ENCODE results near the gene NOC2L. TPM values are rescaled to one million over a fixed set of nuclear protein-coding genes. Genes with fewer than 3 reads are reported as not detected.
A peak's percentile ranks its signal among the peaks of the same experiment; 100 is the strongest.

NOC2L gene
- total RNA-seq, 1 donor from 2014 or later: 33.2 TPM

GRCh38 chr1:1004420-1004779 is 45.3 kb upstream of the NOC2L start:
- TF ChIP-seq CTCF (IDR thresholded peaks at IDR 0.05): no peak
- no peaks in the 10 kb centered on the region for H3K9me3 ChIP-seq
- H3K27me3 ChIP-seq: no peaks in the 10 kb centered on the region
- no peak for DNase-seq (ENCODE audit: low spot score in 2 of 2)
- intact Hi-C loops (cut with DNase I): loop anchor here (5.0 kb wide), 2 partner anchors 113 to 228 kb away; partner anchors contain the start of genes B3GALT6, C1orf159 and SDF4
- no peaks in the 10 kb centered on the region for H3K36me3 ChIP-seq
- H3K4me1 ChIP-seq: peaks cover 2 to 24% of the 10 kb centered on the region in 2 donors
- no peak overlapping the region for H3K27ac ChIP-seq
- H3K4me3 ChIP-seq: no peak overlapping the region

- Histone ChIP-seq H3K4me3 (no peak overlapping the region), H3K4me1 (peaks cover 6 to 24% of the 10 kb centered on the region in 2 donors)
- DNase-seq (ENCODE audit: low spot score in 2 of 2): no peak
Measured at GRCh38 chr1:1003618-1004419, 44.8 kb upstream of the NOC2L start.

GRCh38 chr1:1001057-1001783 is 42.2 kb upstream of the NOC2L start:
- no peak for TF ChIP-seq CTCF (IDR thresholded peaks at IDR 0.05)
- H3K4me3 ChIP-seq: peak overlapping the region; percentile 58 to 68
- no peaks in the 10 kb centered on the region for H3K36me3 ChIP-seq
- H3K27ac ChIP-seq: peak overlapping the region; percentile 98
- no peaks in the 10 kb centered on the region for H3K27me3 ChIP-seq
- no peak for DNase-seq (ENCODE audit: low spot score in 2 of 2)
- peaks cover 17 to 28% of the 10 kb centered on the region in 2 donors for H3K4me1 ChIP-seq
- intact Hi-C loops (cut with DNase I): loop anchor here (5.0 kb wide), 2 partner anchors 116 to 231 kb away; partner anchors contain the start of genes B3GALT6, C1orf159 and SDF4
- no peaks in the 10 kb centered on the region for H3K9me3 ChIP-seq

More at GRCh38 chr1:1003618-1004419, 44.8 kb upstream of the NOC2L start:
- no peak for TF ChIP-seq CTCF (IDR thresholded peaks at IDR 0.05)
- H3K27ac ChIP-seq: no peak overlapping the region
- H3K36me3 ChIP-seq: no peaks in the 10 kb centered on the region
- intact Hi-C loops (cut with DNase I): loop anchor here (1.0 to 5.0 kb wide), 3 partner anchors 20 to 228 kb away; partner anchors contain the start of genes B3GALT6, C1orf159 and SDF4
- H3K27me3 ChIP-seq: no peaks in the 10 kb centered on the region
- H3K9me3 ChIP-seq: no peaks in the 10 kb centered on the region

GRCh38 chr1:1000357-1001056 is 41.5 kb upstream of the NOC2L start:
- peak overlapping the region; percentile 98 for H3K27ac ChIP-seq
- peaks cover 17 to 26% of the 10 kb centered on the region in 2 donors for H3K4me1 ChIP-seq
- intact Hi-C loops (cut with DNase I): loop anchor here (1.0 to 5.0 kb wide), 4 partner anchors 19 to 232 kb away; partner anchors contain the start of genes B3GALT6, C1orf159, NOC2L and SDF4
- peak; percentile 34 to 89 for DNase-seq (ENCODE audit: low spot score in 2 of 2)
- H3K27me3 ChIP-seq: no peaks in the 10 kb centered on the region
- H3K9me3 ChIP-seq: no peaks in the 10 kb centered on the region
- H3K4me3 ChIP-seq: peak overlapping the region; percentile 58 to 68
- TF ChIP-seq CTCF (IDR thresholded peaks at IDR 0.05): no peak
- H3K36me3 ChIP-seq: no peaks in the 10 kb centered on the region

GRCh38 chr1:999725-1000356 is 40.8 kb upstream of the NOC2L start, which contains the start of gene HES4:
TSS of gene HES4 (minus strand) at chr1:1000097. CDS start at chr1:999973, 124 bp downstream.
- intact Hi-C loops (cut with DNase I): loop anchor here (1.0 to 5.0 kb wide), 4 partner anchors 19 to 232 kb away; partner anchors contain the start of genes B3GALT6, C1orf159, NOC2L and SDF4
- peak in 1 of 3 experiments; percentile 7 for TF ChIP-seq CTCF (IDR thresholded peaks at IDR 0.05)
- Histone ChIP-seq H3K27me3 (no peaks in the 10 kb centered on the region), H3K36me3 (no peaks in the 10 kb centered on the region), H3K4me3 (peak within 1 kb of the TSS; percentile 58 to 68), H3K27ac (peak within 1 kb of the TSS; percentile 98), H3K4me1 (peaks cover 17 to 19% of the 10 kb centered on the region in 2 donors), H3K9me3 (no peaks in the 10 kb centered on the region)
- peak; percentile 67 to 96 for DNase-seq (ENCODE audit: low spot score in 2 of 2)
